ENCODE data around the gene HMG20A. TPM values are rescaled to one million over a fixed set of nuclear protein-coding genes. Genes with fewer than 3 reads are reported as not detected.

The HMG20A gene
- total and polyA plus RNA-seq, 9 of the 15 experiments (the other 6 are each of a cell fraction or from before 2014, with no cell fraction given), result 25.0 to 68.1 (median 38.9) TPM

DNA sequence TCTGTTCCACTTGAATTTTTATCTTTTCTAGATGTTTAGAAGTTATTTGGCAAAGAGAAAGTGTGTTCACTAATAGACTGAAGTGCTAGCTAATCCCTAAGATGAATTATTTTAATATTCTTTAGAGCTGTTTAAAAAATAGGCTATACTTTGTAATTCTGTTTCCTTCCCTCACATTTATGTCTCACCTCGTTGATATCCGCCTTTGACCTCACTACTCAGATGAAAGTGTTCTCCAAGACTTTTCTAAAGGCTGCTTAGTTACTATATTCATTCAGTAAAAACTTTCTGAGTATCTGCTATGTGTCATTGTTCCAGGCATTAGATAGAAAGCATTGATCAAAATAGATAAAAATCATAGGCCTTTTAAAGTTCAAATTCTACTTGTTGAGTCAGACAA lies 38.3 kb downstream of the HMG20A start (continued):
- TF ChIP-seq ZNF639 (CRISPR knock-in tag; conservative IDR thresholded peaks at IDR 0.05 in 1 of 2, IDR thresholded peaks at IDR 0.05 in 1 of 2), result no peak
- TF ChIP-seq ZNF282 (CRISPR knock-in tag; IDR thresholded peaks at IDR 0.05), result no peak
- TF ChIP-seq HNRNPH1 (optimal IDR thresholded peaks at IDR 0.05; ENCODE audit: low read depth, low read length), result no peak

GRCh38 chr15:77461486-77461885 lies 40.8 kb downstream of the HMG20A start:
- BruUV-seq (replicated peaks), result no TSS peak
- Histone ChIP-seq H3K36me3 (ENCODE audit: control insufficient read depth, insufficient read depth, low read length) (peaks cover 56% of the 10 kb centered on the region; the same call in 2 of the 3 replicates), H3K9ac (ENCODE audit: insufficient read depth in 1 of 2, low read depth in 2 of 2, low read length in 2 of 2) (no peak overlapping the region), H3K4me3 (no peak overlapping the region), H3K27me3 (ENCODE audit: control insufficient read depth in 2 of 2, insufficient read depth in 2 of 2, low read length in 2 of 2) (no peaks in the 10 kb centered on the region), H2AFZ (ENCODE audit: low read depth, low read length) (no peak overlapping the region), H4K20me1 (replicated peaks; ENCODE audit: control insufficient read depth, insufficient read depth, low read length) (no peaks in the 10 kb centered on the region), H3K4me1 (replicated peaks in 1 of 2; ENCODE audit: control insufficient read depth in 2 of 2, insufficient read depth in 2 of 2, low read length in 2 of 2) (peaks cover 0 to 7% of the 10 kb centered on the region in 2 experiments; a peak in 2 of 5 replicates), H3K4me2 (ENCODE audit: insufficient read depth, low read length) (no peak overlapping the region), H3K79me2 (ENCODE audit: control insufficient read depth, insufficient read depth, low read length) (no peaks in the 10 kb centered on the region), H3K27ac (ENCODE audit: extremely low read depth, low read depth, low read length) (no peak overlapping the region), H3K9me1 (ENCODE audit: control insufficient read depth, insufficient read depth, low read length) (no peaks in the 10 kb centered on the region), H3K9me3 (replicated peaks; ENCODE audit: control insufficient read depth, insufficient read depth, low read depth, low read length) (no peaks in the 10 kb centered on the region)
- FAIRE-seq (no peak), DNase-seq (ENCODE audit: extremely low read depth in 1 of 4, low spot score in 3 of 4) (no peak), ATAC-seq (no peak)
- in situ Hi-C loops (cut with MboI), result no loop called here
- CTCF ChIA-PET (ENCODE audit: low intra/inter-chr PET ratio), result no interaction called here
- intact Hi-C loops (cut with micrococcal nuclease), result no loop called here
- POLR2A ChIA-PET, result no interaction called here
- TF ChIP-seq KHSRP (IDR thresholded peaks at IDR 0.05), result no peak
- no peak for TF ChIP-seq MEF2A (IDR thresholded peaks at IDR 0.05; ENCODE audit: control insufficient read depth, low read depth, low read length)
- TF ChIP-seq ZBTB8A (IDR thresholded peaks at IDR 0.05; ENCODE audit: partially characterized antibody), result no peak
- no peak for TF ChIP-seq TRIM25 (IDR thresholded peaks at IDR 0.05; ENCODE audit: borderline replicate concordance)
- no peak for TF ChIP-seq DMBX1 (CRISPR knock-in tag; IDR thresholded peaks at IDR 0.05; ENCODE audit: borderline replicate concordance)
- TF ChIP-seq, protein P1, sequence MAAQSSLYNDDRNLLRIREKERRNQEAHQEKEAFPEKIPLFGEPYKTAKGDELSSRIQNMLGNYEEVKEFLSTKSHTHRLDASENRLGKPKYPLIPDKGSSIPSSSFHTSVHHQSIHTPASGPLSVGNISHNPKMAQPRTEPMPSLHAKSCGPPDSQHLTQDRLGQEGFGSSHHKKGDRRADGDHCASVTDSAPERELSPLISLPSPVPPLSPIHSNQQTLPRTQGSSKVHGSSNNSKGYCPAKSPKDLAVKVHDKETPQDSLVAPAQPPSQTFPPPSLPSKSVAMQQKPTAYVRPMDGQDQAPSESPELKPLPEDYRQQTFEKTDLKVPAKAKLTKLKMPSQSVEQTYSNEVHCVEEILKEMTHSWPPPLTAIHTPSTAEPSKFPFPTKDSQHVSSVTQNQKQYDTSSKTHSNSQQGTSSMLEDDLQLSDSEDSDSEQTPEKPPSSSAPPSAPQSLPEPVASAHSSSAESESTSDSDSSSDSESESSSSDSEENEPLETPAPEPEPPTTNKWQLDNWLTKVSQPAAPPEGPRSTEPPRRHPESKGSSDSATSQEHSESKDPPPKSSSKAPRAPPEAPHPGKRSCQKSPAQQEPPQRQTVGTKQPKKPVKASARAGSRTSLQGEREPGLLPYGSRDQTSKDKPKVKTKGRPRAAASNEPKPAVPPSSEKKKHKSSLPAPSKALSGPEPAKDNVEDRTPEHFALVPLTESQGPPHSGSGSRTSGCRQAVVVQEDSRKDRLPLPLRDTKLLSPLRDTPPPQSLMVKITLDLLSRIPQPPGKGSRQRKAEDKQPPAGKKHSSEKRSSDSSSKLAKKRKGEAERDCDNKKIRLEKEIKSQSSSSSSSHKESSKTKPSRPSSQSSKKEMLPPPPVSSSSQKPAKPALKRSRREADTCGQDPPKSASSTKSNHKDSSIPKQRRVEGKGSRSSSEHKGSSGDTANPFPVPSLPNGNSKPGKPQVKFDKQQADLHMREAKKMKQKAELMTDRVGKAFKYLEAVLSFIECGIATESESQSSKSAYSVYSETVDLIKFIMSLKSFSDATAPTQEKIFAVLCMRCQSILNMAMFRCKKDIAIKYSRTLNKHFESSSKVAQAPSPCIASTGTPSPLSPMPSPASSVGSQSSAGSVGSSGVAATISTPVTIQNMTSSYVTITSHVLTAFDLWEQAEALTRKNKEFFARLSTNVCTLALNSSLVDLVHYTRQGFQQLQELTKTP (IDR thresholded peaks at IDR 0.05; ENCODE audit: low read depth in 1 of 2, partially characterized antibody in 2 of 2), result no peak
- no peak for TF ChIP-seq HMGXB4 (CRISPR knock-in tag; IDR thresholded peaks at IDR 0.05)
- TF ChIP-seq RAD21 (CRISPR knock-in tag; conservative IDR thresholded peaks at IDR 0.05 in 1 of 2, IDR thresholded peaks at IDR 0.05 in 1 of 2), result no peak
